Heart right ventricle (tissue), 16 donors: Measurements from ENCODE around the gene MAP7D1. TPM values are rescaled to one million over a fixed set of nuclear protein-coding genes. Genes with fewer than 3 reads are reported as not detected.

Experiments used
- ATAC-seq, 8 donors: fragments of 200-7000 bp; cut with Tn5 transposase; one replicate each; pipeline ENCODE4 v1.9.1; 2020; ENCODE audit warnings: mild to moderate bottlenecking in 8 of 8, moderate library complexity in 8 of 8, moderate number of reproducible peaks in 1 of 8
- DNase-seq, 2 donors: peaks; one replicate each; pipeline ENCODE4 v3.0.0-alpha.2; 2020
- H3K27ac ChIP-seq, 10 donors: fragments of 200-600 bp; sonication (generic) in 2 of 10; one replicate each; pipeline versions ENCODE4 v1.5.0 to v1.8.0; 2020 to 2022; ENCODE audit warnings: mild to moderate bottlenecking in 3 of 10
- H3K27me3 ChIP-seq, 7 donors: fragments of 200-600 bp; one replicate each; pipeline ENCODE4 v1.8.0; 2021 to 2022; ENCODE audit warnings: mild to moderate bottlenecking in 2 of 7
- H3K36me3 ChIP-seq, 9 donors: fragments of 200-600 bp; sonication (generic) in 1 of 9; one replicate each; pipeline versions ENCODE4 v1.5.0 to v1.8.0; 2020 to 2022; ENCODE audit warnings: mild to moderate bottlenecking in 2 of 9
- H3K4me1 ChIP-seq, 9 donors: fragments of 200-600 bp; sonication (generic) in 1 of 9; one replicate each; pipeline versions ENCODE4 v1.5.0 to v1.8.0; 2020 to 2022; ENCODE audit warnings: mild to moderate bottlenecking in 4 of 9
- H3K4me3 ChIP-seq, 10 donors: fragments of 200-600 bp; sonication (generic) in 2 of 10; one replicate each; pipeline versions ENCODE4 v1.5.0 to v1.8.0; 2020 to 2022; ENCODE audit warnings: mild to moderate bottlenecking in 7 of 10, moderate library complexity in 2 of 10
- H3K9me3 ChIP-seq, 11 donors: fragments of 200-600 bp in 10 of 11; sonication (generic) in 2 of 11; one replicate each; pipeline versions ENCODE4 v1.5.0 to v1.8.0; 2013 to 2022; ENCODE audit warnings: mild to moderate bottlenecking in 2 of 11, control low read depth in 1 of 11, moderate library complexity in 1 of 11
- CTCF ChIP-seq, 9 donors: fragments of 200-600 bp; sonication (generic) in 2 of 9; IDR thresholded peaks; one replicate each; pipeline versions ENCODE4 v1.5.0 to v1.8.0; 2021 to 2022; ENCODE audit warnings: antibody characterized with exemption in 9 of 9, mild to moderate bottlenecking in 5 of 9, moderate library complexity in 1 of 9
- WGBS, 2 donors: extraction: QIAGEN DNeasy Blood & Tissue Kit; methylation state at CpG; one replicate each; pipeline ENCODE4 v1.1.7; 2013; ENCODE audit warnings: inconsistent platforms in 1 of 2; 5-methylcytosine and 5-hydroxymethylcytosine counted together
- intact Hi-C, 10 donors: fragments of 100-400 bp; cut with DNase I; formaldehyde crosslinking; loops; one replicate each; pipeline versions ENCODE4 v1.11.1 to v1.14.2; 2022
- polyA plus RNA-seq, 2 donors: library from polyadenylated mRNA; stranded (reverse); fragments of 200-250 nt; gene quantifications; one replicate each; pipeline ENCODE4 v1.2.3, GENCODE V29; 2013
- total RNA-seq, 10 donors: library from RNA; stranded (reverse); fragmentation: NEBNext Ultra II Directional in 3 of 10; extraction: Animal tissue kit (Norgen Biotek cat#: 25700) in 3 of 10; gene quantifications; one replicate each; pipeline versions ENCODE4 v1.2.1 to v1.2.4, GENCODE V29; 2021 to 2023
- donor health status: Arrhythmogenic right ventricular cardiomyopathy.
- donor health status: ischemic (EF 13 %, LVEDD 7.1; RV severe dilation, severe dysfunction).
- donor health status: healthy with polysubstance abuse.
- donor health status: DM: no; HTN: yes; CAD: no.
- donor health status: DM: no; HTN: no; CAD: no.
- donor health status: ischemic (EF 25% LVEDD 6.9; RV normal size, moderate dysfunction).
- donor health status: ischemic (EF 25% LVEDD 5.7; RV mildly dilated, moderate dysfunction).
- donor health status: healthy.
- donor health status: DM: yes; HTN: yes; CAD: no.
- donor health status: Ischemic cardiomyopathy.
- donor health status: ischemic (EF 35%, LVEDD 5.7; RV mildly dilated, moderate dysfunction).
- donor health status: nonischemic (EF 11% LVEDD 7.7; RV severe dilation, severe dysfunction).
- donor health status: DM: yes; HTN: yes; CAD: no.
- donor health status: PGD.
- donor health status: ischemic (EF 29% LVEDD 5.4; RV normal size, mild dysfunction).
- donor health status: nonischemic (EF 23%, LVEDD 6.1; RV moderate dilation, normal function).

Gene MAP7D1
- total and polyA plus RNA-seq, 12 donors, result 176 to 364 (median 320) TPM

- H3K4me3 ChIP-seq, result no peak overlapping the region
- TF ChIP-seq CTCF (IDR thresholded peaks at IDR 0.05), result no peak
- 81% methylated on average over 11 of the region's 11 CpGs for WGBS, 2 donors
- peaks cover 0 to 27% (median 10%) of the 10 kb centered on the region in 7 donors for H3K27me3 ChIP-seq
- peaks cover 0 to 24% (median 5%) of the 10 kb centered on the region in 9 donors for H3K4me1 ChIP-seq
- no peak for DNase-seq
- ATAC-seq, result no peak
- no peak overlapping the region for H3K27ac ChIP-seq
- no peaks in the 10 kb centered on the region for H3K36me3 ChIP-seq
- no peaks in the 10 kb centered on the region for H3K9me3 ChIP-seq
- intact Hi-C loops, result no loop called here
These were observed 27.6 kb upstream of the MAP7D1 start for GRCh38 chr1:36128126-36128904.

GRCh38 chr1:36128905-36129206 is 27.1 kb upstream of the MAP7D1 start:
- no peaks in the 10 kb centered on the region for H3K9me3 ChIP-seq
- no peak overlapping the region for H3K27ac ChIP-seq
- peaks cover 0 to 21% (median 10%) of the 10 kb centered on the region in 7 donors for H3K27me3 ChIP-seq
- 83 to 86% methylated on average over 3 of the region's 3 CpGs for WGBS, 2 donors
- H3K4me3 ChIP-seq, result no peak overlapping the region
- no peak for TF ChIP-seq CTCF (IDR thresholded peaks at IDR 0.05)
- H3K4me1 ChIP-seq, result peaks cover 0 to 25% (median 5%) of the 10 kb centered on the region in 9 donors
- ATAC-seq (no peak), DNase-seq (no peak)
- intact Hi-C loops, result no loop called here
- no peaks in the 10 kb centered on the region for H3K36me3 ChIP-seq

GRCh38 chr1:36132029-36132428 is 23.9 kb upstream of the MAP7D1 start:
- Histone ChIP-seq H3K36me3 (peaks cover 0 to 14% (median 5%) of the 10 kb centered on the region in 9 donors), H3K27ac (no peak overlapping the region), H3K9me3 (no peaks in the 10 kb centered on the region), H3K27me3 (no peaks in the 10 kb centered on the region), H3K4me1 (peaks cover 6 to 38% (median 29%) of the 10 kb centered on the region in 9 donors), H3K4me3 (no peak overlapping the region)
- TF ChIP-seq CTCF (IDR thresholded peaks at IDR 0.05), result no peak
- DNase-seq (no peak), ATAC-seq (no peak)
- WGBS, 2 donors, result 89 to 90% methylated on average over 3 of the region's 3 CpGs
- intact Hi-C loops, result loop anchor here in 4 of 10 donors (2.0 to 10.0 kb wide), 3 partner anchors 35 to 283 kb away; no protein-coding TSS in a partner anchor

GRCh38 chr1:36133484-36133883 is 22.5 kb upstream of the MAP7D1 start:
- no peaks in the 10 kb centered on the region for H3K9me3 ChIP-seq
- ATAC-seq (peak in 7 of 8 donors; percentile 19 to 77 (median 39)), DNase-seq (peak in 1 of 2 donors; percentile 35)
- 55 to 64% methylated on average over 3 of the region's 3 CpGs for WGBS, 2 donors
- no peak for TF ChIP-seq CTCF (IDR thresholded peaks at IDR 0.05)
- intact Hi-C loops, result loop anchor here in 4 of 10 donors (2.0 to 10.0 kb wide), 3 partner anchors 36 to 281 kb away; no protein-coding TSS in a partner anchor
- peaks cover 6 to 48% (median 39%) of the 10 kb centered on the region in 9 donors for H3K4me1 ChIP-seq
- peaks cover 0 to 28% (median 19%) of the 10 kb centered on the region in 9 donors for H3K36me3 ChIP-seq
- no peak overlapping the region for H3K4me3 ChIP-seq
- H3K27me3 ChIP-seq, result no peaks in the 10 kb centered on the region
- peak overlapping the region in 1 of 10 donors; percentile 11 for H3K27ac ChIP-seq
